Coronary artery (tissue), 2 donors: ENCODE data around the gene PHC3.
"Not testable (repeated sequence)": the region's sequence is repeated elsewhere in the genome, so short reads cannot be mapped to it uniquely, and the experiment has no call there.

Experiments
- DNase-seq: peaks from one replicate; pipeline ENCODE4 v3.0.0-alpha.2; 2017; ENCODE audit warnings: low spot score
- H3K27ac ChIP-seq, 2 donors: fragments of 200-600 bp; sonication (generic); one replicate each; pipeline ENCODE4 v1.5.1; 2016 to 2019
- H3K4me3 ChIP-seq: fragments of 200-600 bp; sonication (generic); 2 replicates; pipeline ENCODE4 v1.5.1; 2016; ENCODE audit warnings: mild to moderate bottlenecking, moderate library complexity
- TF ChIP-seq, protein P1 (sequence below): fragments of 200-600 bp; sonication (generic); IDR thresholded peaks from one replicate; pipeline ENCODE4 v1.5.1; 2019; ENCODE audit warnings: antibody characterized with exemption

Gene PHC3

DNA sequence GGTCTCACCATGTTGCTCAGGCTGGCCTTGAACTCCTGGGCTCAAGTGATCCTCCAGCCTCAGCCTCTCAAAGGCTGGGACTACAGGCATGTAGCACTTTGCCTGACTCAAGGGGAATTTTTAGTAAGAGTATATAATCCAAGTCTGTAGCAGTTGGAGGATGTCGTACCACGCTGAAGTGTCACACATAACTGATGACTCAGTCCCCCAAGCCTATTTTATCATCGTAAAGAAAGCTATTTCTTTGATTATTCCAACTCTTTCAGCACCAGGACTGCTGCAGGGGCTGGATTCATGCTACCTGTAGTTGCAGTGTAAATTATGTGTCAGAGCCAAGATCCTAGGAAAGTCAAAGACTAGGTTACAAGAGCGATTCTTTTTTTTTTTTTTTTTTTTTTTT, 39.3 kb upstream of the PHC3 start:
- TF ChIP-seq, protein P1, sequence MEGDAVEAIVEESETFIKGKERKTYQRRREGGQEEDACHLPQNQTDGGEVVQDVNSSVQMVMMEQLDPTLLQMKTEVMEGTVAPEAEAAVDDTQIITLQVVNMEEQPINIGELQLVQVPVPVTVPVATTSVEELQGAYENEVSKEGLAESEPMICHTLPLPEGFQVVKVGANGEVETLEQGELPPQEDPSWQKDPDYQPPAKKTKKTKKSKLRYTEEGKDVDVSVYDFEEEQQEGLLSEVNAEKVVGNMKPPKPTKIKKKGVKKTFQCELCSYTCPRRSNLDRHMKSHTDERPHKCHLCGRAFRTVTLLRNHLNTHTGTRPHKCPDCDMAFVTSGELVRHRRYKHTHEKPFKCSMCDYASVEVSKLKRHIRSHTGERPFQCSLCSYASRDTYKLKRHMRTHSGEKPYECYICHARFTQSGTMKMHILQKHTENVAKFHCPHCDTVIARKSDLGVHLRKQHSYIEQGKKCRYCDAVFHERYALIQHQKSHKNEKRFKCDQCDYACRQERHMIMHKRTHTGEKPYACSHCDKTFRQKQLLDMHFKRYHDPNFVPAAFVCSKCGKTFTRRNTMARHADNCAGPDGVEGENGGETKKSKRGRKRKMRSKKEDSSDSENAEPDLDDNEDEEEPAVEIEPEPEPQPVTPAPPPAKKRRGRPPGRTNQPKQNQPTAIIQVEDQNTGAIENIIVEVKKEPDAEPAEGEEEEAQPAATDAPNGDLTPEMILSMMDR = no peak
- no peak overlapping the region for H3K4me3 ChIP-seq
- no peak for DNase-seq
- H3K27ac ChIP-seq = no peak overlapping the region

DNA sequence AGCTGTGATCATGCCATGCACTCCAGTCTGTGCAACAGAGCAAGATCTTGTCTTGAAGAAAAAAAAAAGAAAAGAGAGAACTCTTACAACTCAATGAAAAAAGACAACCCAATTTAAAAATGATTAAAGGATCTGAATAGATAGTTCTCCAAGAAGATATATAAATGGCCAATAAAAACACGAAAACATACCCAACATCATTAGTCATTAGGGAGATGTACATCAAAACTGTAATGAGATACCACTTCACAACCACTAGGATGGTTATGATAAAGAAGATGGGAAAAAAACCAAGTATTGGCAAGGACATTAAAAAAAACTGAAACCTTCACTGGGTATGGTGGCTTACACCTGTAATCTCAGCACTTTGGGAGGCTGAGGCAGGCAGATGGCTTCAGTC, 38.3 kb upstream of the PHC3 start:
- TF ChIP-seq, protein P1 = no peak
- no peak overlapping the region for H3K4me3 ChIP-seq
- DNase-seq = no peak
- H3K27ac ChIP-seq = no peak overlapping the region

DNA sequence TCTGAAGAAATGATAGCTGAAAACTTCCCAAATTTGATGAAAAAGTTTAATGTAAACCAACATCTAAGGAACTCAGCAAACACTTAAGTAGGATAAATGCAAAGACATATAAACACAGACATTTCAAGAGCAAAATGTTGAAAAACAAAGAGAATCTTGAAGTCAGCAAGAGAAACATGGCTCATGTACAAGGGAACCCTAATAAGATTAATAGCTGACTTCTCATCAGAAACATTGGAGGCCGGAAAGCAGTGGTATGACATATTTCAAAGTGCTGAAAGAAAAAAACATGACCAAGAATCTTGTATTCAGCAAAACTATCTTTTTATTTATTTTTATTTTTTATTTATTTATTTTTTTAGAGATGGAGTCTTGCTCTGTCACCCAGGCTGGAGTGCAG, 30.1 kb upstream of the PHC3 start:
- Histone ChIP-seq H3K4me3 (no peak overlapping the region), H3K27ac (no peak overlapping the region)
- TF ChIP-seq, protein P1 = no peak
- DNase-seq = no peak

DNA sequence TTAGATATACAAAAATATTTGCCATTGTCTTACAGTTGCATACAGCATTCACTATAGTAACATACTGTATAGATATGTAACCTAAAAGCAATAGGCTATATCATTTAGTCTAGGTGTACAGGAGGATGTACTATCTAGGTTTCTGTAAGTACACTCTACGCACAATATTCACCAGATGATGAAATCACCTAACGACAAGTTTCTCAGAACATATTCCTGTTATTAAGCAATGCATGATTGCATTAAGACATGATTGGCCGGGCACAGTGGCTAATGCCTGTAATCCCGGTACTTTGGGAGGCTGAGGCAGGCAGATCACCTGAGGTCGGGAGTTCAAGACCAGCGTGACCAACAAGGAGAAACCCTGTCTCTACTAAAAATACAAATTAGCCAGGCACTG, 26.2 kb upstream of the PHC3 start:
- H3K4me3 ChIP-seq = no peak overlapping the region
- no peak overlapping the region for H3K27ac ChIP-seq
- TF ChIP-seq, protein P1 = no peak
- DNase-seq = no peak

DNA sequence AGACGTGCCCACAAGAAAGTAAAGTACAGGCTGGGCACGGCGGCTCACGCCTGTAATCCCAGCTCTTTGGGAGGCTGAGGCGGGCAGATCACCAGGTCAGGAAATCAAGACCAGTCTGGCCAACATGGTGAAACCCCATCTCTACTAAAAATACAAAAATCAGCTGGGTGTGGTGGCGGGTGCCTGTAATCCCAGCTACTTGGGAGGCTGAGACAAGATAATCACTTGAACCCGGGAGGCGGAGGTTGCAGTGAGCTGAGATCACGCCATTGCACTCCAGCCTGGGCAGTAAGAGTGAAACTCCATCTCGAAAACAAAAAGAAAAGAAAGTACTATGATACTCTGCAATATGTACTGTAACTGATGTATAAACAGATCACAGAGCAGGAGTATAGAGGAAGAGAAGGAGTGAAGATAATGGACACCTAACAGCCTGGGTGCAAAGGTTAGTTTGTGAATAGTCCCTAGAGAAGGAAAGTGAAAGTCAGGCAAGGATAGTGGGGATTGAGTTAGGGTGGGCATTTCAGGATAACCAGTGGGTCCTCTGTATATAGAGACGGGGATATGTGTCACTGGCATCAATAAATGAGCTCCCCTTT, 24.7 kb upstream of the PHC3 start:
- DNase-seq, H3K27ac ChIP-seq: not testable (repeated sequence)

DNA sequence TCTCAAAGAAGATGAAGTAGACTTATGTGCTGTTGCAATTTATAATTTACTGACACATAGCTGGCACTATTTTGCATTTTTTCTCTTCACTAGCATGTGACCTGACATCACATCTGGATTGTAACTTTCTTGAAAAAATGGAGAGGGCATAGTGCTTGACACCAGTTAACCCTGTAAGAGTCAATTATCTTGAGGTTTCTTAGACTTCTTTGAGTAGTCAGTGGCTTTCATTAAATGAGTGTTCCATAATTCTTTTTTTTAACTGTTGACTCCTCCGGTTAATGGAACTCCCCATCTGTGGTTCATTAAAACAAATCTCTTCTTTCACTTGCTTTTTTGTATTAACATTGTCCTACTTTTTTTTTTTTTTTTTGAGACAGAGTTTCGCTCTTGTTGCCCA, 23.8 kb upstream of the PHC3 start:
- H3K4me3 ChIP-seq = no peak overlapping the region
- DNase-seq = no peak
- no peak overlapping the region for H3K27ac ChIP-seq
- TF ChIP-seq, protein P1 = no peak

More for the DNA sequence above, 24.7 kb upstream of the PHC3 start:
- not testable (repeated sequence) for H3K4me3 ChIP-seq

DNA sequence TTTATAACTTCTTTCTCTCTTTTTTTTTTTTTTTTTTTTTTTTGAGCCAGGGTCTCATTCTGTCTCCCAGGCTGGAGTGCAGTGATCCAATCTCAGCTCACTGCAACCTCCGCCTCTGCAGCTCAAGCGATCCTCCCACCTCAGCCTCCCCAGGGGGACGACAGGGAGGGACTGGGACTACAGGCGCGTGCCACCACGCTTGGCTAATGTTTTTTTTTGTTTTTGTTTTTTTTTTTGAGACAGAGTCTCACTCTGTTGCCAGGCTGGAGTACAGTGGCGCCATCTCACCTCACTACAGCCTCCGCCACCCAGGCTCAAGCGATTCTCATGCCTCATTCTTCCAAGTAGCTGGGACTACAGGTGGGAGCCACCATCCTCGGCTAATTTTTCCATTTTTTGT, 23.0 kb upstream of the PHC3 start:
- H3K27ac ChIP-seq = no peak overlapping the region

More for the DNA sequence above, 23.0 kb upstream of the PHC3 start:
- H3K4me3 ChIP-seq = no peak overlapping the region
- TF ChIP-seq, protein P1 = no peak
- no peak for DNase-seq
